HEK293 (cell line): Measurements from ENCODE around the gene EZH2.

Source experiments
- CTCF ChIA-PET: fragments of 350-600 bp; formaldehyde crosslinking; extraction: SDS; loops from one replicate; lab custom pipeline; 2021; ENCODE audit warnings: antibody characterized with exemption; lab: Yijun Ruan, JAX
- POLR2A ChIA-PET: fragments of 300-600 bp; formaldehyde crosslinking; extraction: SDS; loops from one replicate; lab custom pipeline; 2020; ENCODE audit warnings: antibody characterized with exemption, inconsistent platforms; lab: Yijun Ruan, JAX
- H3K27ac ChIP-seq: fragments of 200-500 bp; sonication (Bioruptor generic); 2 replicates; pipeline ENCODE4 v1.5.1; 2014; ENCODE audit warnings: low read depth, low read length, control low read depth, inconsistent platforms; ENCODE audit errors: extremely low read depth
- H3K36me3 ChIP-seq, 2 experiments: fragments of 200-500 bp in 1 of 2; sonication (Bioruptor generic) in 1 of 2; 1 replicate in 1 of 2; 2 replicates in 1 of 2; pipeline ENCODE4 v1.5.1; 2014 to 2017; ENCODE audit warnings: inconsistent platforms in 2 of 2, low read length in 2 of 2; ENCODE audit not compliant: control insufficient read depth in 2 of 2, insufficient read depth in 1 of 2
- H3K4me1 ChIP-seq: fragments of 200-500 bp; sonication (Bioruptor generic); 2 replicates; pipeline ENCODE4 v1.5.1; 2014; ENCODE audit warnings: mild to moderate bottlenecking, low read length, inconsistent platforms; ENCODE audit not compliant: control insufficient read depth, insufficient read depth
- H3K4me3 ChIP-seq: 2 replicates; pipeline ENCODE4 v1.5.1; 2011; ENCODE audit warnings: low read depth, mild to moderate bottlenecking, control low read depth, low read length, moderate library complexity
- H3K9me3 ChIP-seq: fragments of 200-500 bp; sonication (Bioruptor generic); 2 replicates; pipeline ENCODE4 v1.5.1; 2014; ENCODE audit warnings: low read depth, low read length, inconsistent platforms; ENCODE audit not compliant: control insufficient read depth, insufficient read depth
- ELK4 ChIP-seq: IDR thresholded peaks from 2 replicates; pipeline ENCODE4 v1.6.1; 2011; ENCODE audit warnings: mild to moderate bottlenecking, low read depth, low read length, borderline replicate concordance
- FEZF1 ChIP-seq: fragments of 450-650 bp; formaldehyde crosslinking; IDR thresholded peaks from 2 replicates; pipeline ENCODE4 v1.5.1; 2016; ENCODE audit warnings: missing biosample characterization, missing genetic modification characterization
- GLI2 ChIP-seq: fragments of 450-650 bp; formaldehyde crosslinking; IDR thresholded peaks from 2 replicates; pipeline ENCODE4; 2017; ENCODE audit warnings: missing biosample characterization, missing genetic modification characterization, low read depth, borderline replicate concordance
- GLI4 ChIP-seq: fragments of 450-650 bp; formaldehyde crosslinking; IDR thresholded peaks from 2 replicates; pipeline ENCODE4 v1.5.1; 2016; ENCODE audit warnings: missing biosample characterization, missing genetic modification characterization
- HOXC10 ChIP-seq: sonication (generic); formaldehyde crosslinking; IDR thresholded peaks from 2 replicates; pipeline ENCODE4 v1.8.1; 2023; ENCODE audit warnings: mild to moderate bottlenecking, missing genetic modification reagents
- KLF17 ChIP-seq: fragments of 450-650 bp; formaldehyde crosslinking; IDR thresholded peaks from 2 replicates; pipeline ENCODE4 v1.5.1; 2016; ENCODE audit warnings: missing biosample characterization, missing genetic modification characterization
- KLF7 ChIP-seq: fragments of 450-650 bp; formaldehyde crosslinking; IDR thresholded peaks from 2 replicates; pipeline ENCODE4 v1.5.1; 2016; ENCODE audit warnings: missing biosample characterization, missing genetic modification characterization, borderline replicate concordance
- KLF8 ChIP-seq: fragments of 450-650 bp; formaldehyde crosslinking; IDR thresholded peaks from 2 replicates; pipeline ENCODE4 v1.5.1; 2016; ENCODE audit warnings: missing biosample characterization, missing genetic modification characterization
- PRDM1 ChIP-seq: fragments of 450-650 bp; formaldehyde crosslinking; IDR thresholded peaks from 2 replicates; pipeline ENCODE4; 2016; ENCODE audit warnings: missing biosample characterization, missing genetic modification characterization
- SALL2 ChIP-seq: fragments of 450-650 bp; formaldehyde crosslinking; IDR thresholded peaks from 2 replicates; pipeline ENCODE4 v1.5.0; 2017; ENCODE audit warnings: missing biosample characterization, mild to moderate bottlenecking, missing genetic modification characterization, borderline replicate concordance
- TRIM28 ChIP-seq: IDR thresholded peaks from 2 replicates; pipeline ENCODE4 v1.6.1; 2011; ENCODE audit warnings: low read length, control low read depth, borderline replicate concordance
- YY2 ChIP-seq: fragments of 450-650 bp; formaldehyde crosslinking; IDR thresholded peaks from 2 replicates; pipeline ENCODE4 v1.5.1; 2016; ENCODE audit warnings: missing biosample characterization, missing genetic modification characterization
- ZFHX2 ChIP-seq: fragments of 450-650 bp; formaldehyde crosslinking; conservative IDR thresholded peaks from 2 replicates; pipeline ENCODE4 v1.5.1; 2016; ENCODE audit warnings: missing biosample characterization, missing genetic modification characterization
- ZNF114 ChIP-seq: fragments of 450-650 bp; formaldehyde crosslinking; IDR thresholded peaks from 2 replicates; pipeline ENCODE4 v1.5.0; 2017; ENCODE audit warnings: missing biosample characterization, missing genetic modification characterization
- ZNF132 ChIP-seq: fragments of 450-650 bp; formaldehyde crosslinking; IDR thresholded peaks from 2 replicates; pipeline ENCODE4 v1.5.1; 2017; ENCODE audit warnings: missing biosample characterization, missing genetic modification characterization, borderline replicate concordance
- ZNF175 ChIP-seq: fragments of 450-650 bp; formaldehyde crosslinking; IDR thresholded peaks from 2 replicates; pipeline ENCODE4 v1.5.1; 2016; ENCODE audit warnings: missing biosample characterization, missing genetic modification characterization
- ZNF184 ChIP-seq: fragments of 450-650 bp; IDR thresholded peaks from 2 replicates; pipeline ENCODE4 v1.5.1; 2018; ENCODE audit warnings: missing biosample characterization, mild to moderate bottlenecking, missing genetic modification characterization
- ZNF239 ChIP-seq: fragments of 450-650 bp; formaldehyde crosslinking; IDR thresholded peaks from 2 replicates; pipeline ENCODE4 v1.5.1; 2016; ENCODE audit warnings: missing biosample characterization, missing genetic modification characterization
- ZNF248 ChIP-seq: fragments of 450-650 bp; formaldehyde crosslinking; IDR thresholded peaks from 2 replicates; pipeline ENCODE4 v1.5.1; 2017; ENCODE audit warnings: missing biosample characterization, missing genetic modification characterization
- ZNF324 ChIP-seq: fragments of 450-650 bp; formaldehyde crosslinking; IDR thresholded peaks from 2 replicates; pipeline ENCODE4 v1.5.1; 2016; ENCODE audit warnings: missing biosample characterization, missing genetic modification characterization
- ZNF423 ChIP-seq: fragments of 450-650 bp; formaldehyde crosslinking; IDR thresholded peaks from 2 replicates; pipeline ENCODE4 v1.5.1; 2016; ENCODE audit warnings: missing biosample characterization, missing genetic modification characterization
- ZNF514 ChIP-seq: fragments of 450-650 bp; formaldehyde crosslinking; IDR thresholded peaks from 2 replicates; pipeline ENCODE4 v1.5.1; 2016; ENCODE audit warnings: missing biosample characterization, missing genetic modification characterization
- ZNF555 ChIP-seq: fragments of 450-650 bp; formaldehyde crosslinking; conservative IDR thresholded peaks from 2 replicates; pipeline ENCODE4 v1.5.1; 2017; ENCODE audit warnings: missing biosample characterization, mild to moderate bottlenecking, missing genetic modification characterization, inconsistent platforms
- ZNF621 ChIP-seq: fragments of 450-650 bp; formaldehyde crosslinking; IDR thresholded peaks from 2 replicates; pipeline ENCODE4 v1.5.1; 2017; ENCODE audit warnings: missing biosample characterization, missing genetic modification characterization
- ZNF701 ChIP-seq: fragments of 450-650 bp; formaldehyde crosslinking; IDR thresholded peaks from 2 replicates; pipeline ENCODE4 v1.5.1; 2016; ENCODE audit warnings: missing biosample characterization, missing genetic modification characterization
- TF ChIP-seq, protein P1 (sequence below): fragments of 450-650 bp; formaldehyde crosslinking; IDR thresholded peaks from 2 replicates; pipeline ENCODE4 v1.5.1; 2016; ENCODE audit warnings: missing biosample characterization, missing genetic modification characterization

Gene EZH2

DNA sequence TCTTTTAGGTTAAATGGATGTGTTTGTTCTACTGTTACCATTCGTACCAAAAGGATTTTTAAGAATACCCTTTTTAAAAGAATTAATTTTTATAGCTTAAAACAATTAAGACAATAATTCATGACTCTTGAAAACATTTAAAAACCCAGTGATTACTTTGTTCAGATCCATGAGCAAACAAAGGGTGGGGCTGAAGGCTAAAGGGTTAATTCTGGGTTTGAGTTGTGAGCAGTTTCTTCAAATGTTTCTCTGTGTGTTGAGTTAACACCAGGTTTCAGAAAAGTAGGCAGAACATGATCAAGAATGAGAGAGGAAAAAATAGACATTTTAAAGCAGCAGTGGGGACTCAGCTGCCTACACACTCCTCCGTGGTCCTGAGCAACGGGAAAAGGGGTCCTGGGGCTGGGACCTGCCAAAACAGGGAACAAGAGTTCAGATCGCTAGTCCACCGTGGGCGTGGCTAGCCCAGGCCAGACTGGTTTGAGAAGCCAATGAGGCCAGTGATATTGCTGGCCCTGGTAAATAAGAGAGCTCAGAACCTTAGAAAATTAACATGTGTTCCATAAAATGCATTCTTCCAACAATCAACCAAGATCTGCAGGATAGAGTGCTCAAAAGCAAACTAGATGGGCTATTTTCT is 14.9 kb upstream of the EZH2 start (continued):
- TF ChIP-seq YY2 (tag by site-specific recombination): no peak
- no peak for TF ChIP-seq SALL2 (tag by site-specific recombination)
- no peak for TF ChIP-seq KLF7 (tag by site-specific recombination)
- no peak for TF ChIP-seq GLI4 (tag by site-specific recombination)
- no peak for TF ChIP-seq TRIM28
- no peak for TF ChIP-seq ZNF239 (tag by site-specific recombination)
- no peak for TF ChIP-seq ZNF248
- no peak for TF ChIP-seq ZNF621 (tag by site-specific recombination)
- no peak for TF ChIP-seq ZNF184 (tag by site-specific recombination)
- no peak for TF ChIP-seq ZNF132 (tag by site-specific recombination)
- no peak for TF ChIP-seq ZNF423 (tag by site-specific recombination)

GRCh38 chr7:148894591-148894990 is 10.5 kb upstream of the EZH2 start:
- Histone ChIP-seq H3K4me1 (no peaks in the 10 kb centered on the region), H3K36me3 (no peaks in the 10 kb centered on the region), H3K27ac (no peak overlapping the region), H3K4me3 (no peak overlapping the region), H3K9me3 (no peaks in the 10 kb centered on the region)
- no peak for TF ChIP-seq ZNF555 (tag by site-specific recombination)
- TF ChIP-seq GLI2 (tag by site-specific recombination): no peak
- no peak for TF ChIP-seq KLF17 (tag by site-specific recombination)
- TF ChIP-seq ZNF324 (tag by site-specific recombination): no peak
- TF ChIP-seq ZNF701 (tag by site-specific recombination): no peak
- TF ChIP-seq ZNF175 (tag by site-specific recombination): no peak
- TF ChIP-seq PRDM1 (tag by site-specific recombination): no peak
- no peak for TF ChIP-seq ZNF114 (tag by site-specific recombination)
- TF ChIP-seq KLF8: no peak
- no peak for TF ChIP-seq ELK4
- TF ChIP-seq ZFHX2 (tag by site-specific recombination): no peak
- TF ChIP-seq FEZF1 (tag by site-specific recombination): no peak
- no peak for TF ChIP-seq HOXC10
- TF ChIP-seq, protein P1, sequence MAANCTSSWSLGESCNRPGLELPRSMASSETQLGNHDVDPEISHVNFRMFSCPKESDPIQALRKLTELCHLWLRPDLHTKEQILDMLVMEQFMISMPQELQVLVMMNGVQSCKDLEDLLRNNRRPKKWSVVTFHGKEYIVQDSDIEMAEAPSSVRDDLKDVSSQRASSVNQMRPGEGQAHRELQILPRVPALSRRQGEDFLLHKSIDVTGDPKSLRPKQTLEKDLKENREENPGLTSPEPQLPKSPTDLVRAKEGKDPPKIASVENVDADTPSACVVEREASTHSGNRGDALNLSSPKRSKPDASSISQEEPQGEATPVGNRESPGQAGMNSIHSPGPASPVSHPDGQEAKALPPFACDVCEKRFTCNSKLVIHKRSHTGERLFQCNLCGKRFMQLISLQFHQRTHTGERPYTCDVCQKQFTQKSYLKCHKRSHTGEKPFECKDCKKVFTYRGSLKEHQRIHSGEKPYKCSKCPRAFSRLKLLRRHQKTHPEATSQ (tag by site-specific recombination): no peak
- TF ChIP-seq ZNF514 (tag by site-specific recombination): no peak
- CTCF ChIA-PET: no interaction called here
- POLR2A ChIA-PET: interaction anchor here (0.6 to 1.2 kb wide), 2 partner anchors 14 to 291 kb away, joined by 3 read pairs; no protein-coding TSS in a partner anchor
